HepG2 (cell line): ENCODE measurements around the gene CTDSP1. TPM values are rescaled to one million over a fixed set of nuclear protein-coding genes. Genes with fewer than 3 reads are reported as not detected.
A peak's percentile ranks its signal among the peaks of the same experiment; 100 is the strongest.

Experiments
- ATF3 ChIP-seq: sonication (generic); formaldehyde crosslinking; IDR thresholded peaks from 2 replicates; pipeline ENCODE4 v1.4.0; 2020; ENCODE audit warnings: missing genetic modification reagents
- CTCF ChIP-seq: sonication (generic); formaldehyde crosslinking; IDR thresholded peaks from 2 replicates; pipeline ENCODE4 v1.5.0; 2020; ENCODE audit warnings: mild to moderate bottlenecking, missing genetic modification reagents, moderate library complexity
- EEA1 ChIP-seq: sonication (generic); formaldehyde crosslinking; IDR thresholded peaks from 2 replicates; pipeline ENCODE4 v1.5.1; 2020; ENCODE audit warnings: mild to moderate bottlenecking, missing genetic modification reagents, borderline replicate concordance
- HDAC1 ChIP-seq: sonication (generic); formaldehyde crosslinking; IDR thresholded peaks from 2 replicates; pipeline ENCODE4 v1.5.1; 2020; ENCODE audit warnings: mild to moderate bottlenecking, missing genetic modification reagents
- HIVEP1 ChIP-seq: sonication (generic); formaldehyde crosslinking; IDR thresholded peaks from 2 replicates; pipeline ENCODE4 v1.4.0; 2020; ENCODE audit warnings: mild to moderate bottlenecking, missing genetic modification reagents
- HNRNPL ChIP-seq: fragments of 200-400 bp; formaldehyde crosslinking; IDR thresholded peaks from 2 replicates; pipeline ENCODE4 v1.6.1; 2017; ENCODE audit warnings: mild to moderate bottlenecking, low read depth, low read length
- ISX ChIP-seq: sonication (generic); formaldehyde crosslinking; conservative IDR thresholded peaks from 2 replicates; pipeline ENCODE4 v1.5.0; 2020; ENCODE audit warnings: missing genetic modification reagents
- MBNL3 ChIP-seq: fragments of 250-450 bp; sonication (Bioruptor Pico); conservative IDR thresholded peaks from 2 replicates; pipeline ENCODE4 v1.8.0; 2022; ENCODE audit warnings: mild to moderate bottlenecking, inconsistent platforms
- MTF2 ChIP-seq: sonication (generic); formaldehyde crosslinking; IDR thresholded peaks from 2 replicates; pipeline ENCODE4 v1.5.0; 2020; ENCODE audit warnings: missing genetic modification reagents, borderline replicate concordance
- NFRKB ChIP-seq: fragments of 450-650 bp; IDR thresholded peaks from 2 replicates; pipeline ENCODE4 v1.6.1; 2017
- SMAD3 ChIP-seq: sonication (generic); formaldehyde crosslinking; IDR thresholded peaks from 2 replicates; pipeline ENCODE4 v1.4.0; 2020; ENCODE audit warnings: missing genetic modification reagents
- ZBTB37 ChIP-seq: sonication (generic); formaldehyde crosslinking; IDR thresholded peaks from 2 replicates; pipeline ENCODE4 v1.4.0; 2020; ENCODE audit warnings: mild to moderate bottlenecking, missing genetic modification reagents
- ZBTB7A ChIP-seq: sonication (generic); formaldehyde crosslinking; IDR thresholded peaks from 2 replicates; pipeline ENCODE4 v1.8.0; 2022; ENCODE audit warnings: mild to moderate bottlenecking, missing genetic modification reagents
- ZNF24 ChIP-seq: fragments of 450-650 bp; IDR thresholded peaks from 2 replicates; pipeline ENCODE4 v1.6.1; 2017; ENCODE audit warnings: antibody characterized with exemption, mild to moderate bottlenecking
- ZNF350 ChIP-seq: sonication (generic); formaldehyde crosslinking; IDR thresholded peaks from 2 replicates; pipeline ENCODE4 v1.4.0; 2020; ENCODE audit warnings: mild to moderate bottlenecking, low read depth, missing genetic modification reagents, borderline replicate concordance
- ZNF646 ChIP-seq: sonication (generic); formaldehyde crosslinking; IDR thresholded peaks from 2 replicates; pipeline ENCODE4 v1.9.0; 2021; ENCODE audit warnings: mild to moderate bottlenecking, missing genetic modification reagents
- ZSCAN5A ChIP-seq: sonication (generic); formaldehyde crosslinking; IDR thresholded peaks from 2 replicates; pipeline ENCODE4 v1.8.0; 2022; ENCODE audit warnings: mild to moderate bottlenecking, missing genetic modification reagents, borderline replicate concordance
- polyA plus RNA-seq, 8 experiments: library from polyadenylated mRNA; depleted of rRNA in 3 of 8; stranded (reverse) in 7 of 8; unstranded in 1 of 8; fragments of >200 nt; fragmentation: Illumina TruSeq in 4 of 8; extraction: Trizol in 4 of 8; gene quantifications; 2 replicates each; pipeline versions ENCODE4 v1.2.1 to v1.2.3, GENCODE V29; 2011 to 2016; ENCODE audit warnings: low read depth in 4 of 8, missing spikeins in 1 of 8, mixed read lengths in 1 of 8; ENCODE audit not compliant: insufficient read depth in 1 of 8
- total RNA-seq, 5 experiments: library from RNA; depleted of rRNA; stranded (reverse); fragments of >200 nt; fragmentation: Illumina TruSeq; extraction: Trizol; gene quantifications; 2 replicates each; pipeline ENCODE4 v1.2.3, GENCODE V29; 2016; ENCODE audit warnings: low read depth in 1 of 5

Gene CTDSP1
- total and polyA plus RNA-seq, 2 of the 13 experiments (the other 11 are each of a cell fraction or from before 2014, with no cell fraction given): 91.0 to 268 TPM

- TF ChIP-seq ZBTB7A (CRISPR knock-in tag) (no peak), ZBTB37 (CRISPR knock-in tag) (no peak), CTCF (no peak), SMAD3 (no peak), MBNL3 (no peak), NFRKB (no peak), ZSCAN5A (CRISPR knock-in tag) (no peak), HDAC1 (CRISPR knock-in tag) (peak; percentile 65), ZNF646 (no peak), ZNF24 (peak; percentile 14; the same call in 1 of the 2 replicates), ISX (CRISPR knock-in tag) (no peak), HIVEP1 (no peak), ZNF350 (0 out of 2 replicates have a peak, but pooled peaks have one; percentile 2), EEA1 (no peak), HNRNPL (no peak), ATF3 (peak; percentile 94), MTF2 (CRISPR knock-in tag) (no peak)
Measured at GRCh38 chr2:218448934-218449333, 49.3 kb downstream of the CTDSP1 start (continued).
